CD8-positive, alpha-beta memory T cell (primary cell): ENCODE measurements around the gene GPS2. TPM values are rescaled to one million over a fixed set of nuclear protein-coding genes. Genes with fewer than 3 reads are reported as not detected.

Experiments
- CTCF ChIA-PET: fragments of 350-600 bp; sonication (Branson Sonifier 250); formaldehyde crosslinking; loops from one replicate; lab custom pipeline; 2021; ENCODE audit warnings: antibody characterized with exemption; lab: Charles Lee
- POLR2A ChIA-PET: fragments of 350-600 bp; sonication (Branson Sonifier 250); formaldehyde crosslinking; loops from one replicate; lab custom pipeline; 2021; ENCODE audit warnings: antibody characterized with exemption; lab: Charles Lee
- DNase-seq, 5 donors: peaks; one replicate each; pipeline versions ENCODE4 v3.0.0 to v3.0.0-alpha.2; 2020 to 2022; ENCODE audit warnings: mixed read lengths in 1 of 5
- H3K27ac ChIP-seq: one replicate; pipeline ENCODE4 v1.7.0; 2013; ENCODE audit warnings: low read depth, mild to moderate bottlenecking, low read length, moderate library complexity
- H3K27me3 ChIP-seq: 2 replicates; pipeline ENCODE4 v1.7.0; 2013; ENCODE audit warnings: low read length, mild to moderate bottlenecking; ENCODE audit not compliant: insufficient read depth, poor library complexity, severe bottlenecking
- H3K36me3 ChIP-seq: 2 replicates; pipeline ENCODE4 v1.7.0; 2013; ENCODE audit warnings: mild to moderate bottlenecking, low read length, moderate library complexity; ENCODE audit not compliant: insufficient read depth
- H3K4me1 ChIP-seq: 2 replicates; pipeline ENCODE4 v1.7.0; 2013; ENCODE audit warnings: mild to moderate bottlenecking, low read length, moderate library complexity; ENCODE audit not compliant: insufficient read depth
- H3K4me3 ChIP-seq: 2 replicates; pipeline ENCODE4 v1.7.0; 2013; ENCODE audit warnings: mild to moderate bottlenecking, low read length
- H3K9me3 ChIP-seq: 2 replicates; pipeline ENCODE4 v1.7.0; 2013; ENCODE audit warnings: mild to moderate bottlenecking, low read length
- H3K27ac Mint-ChIP-seq, 8 donors: one replicate each; pipeline ENCODE4 v1.8.0; 2020 to 2021; ENCODE audit warnings: mixed read lengths in 8 of 8, mild to moderate bottlenecking in 6 of 8, inconsistent platforms in 3 of 8, moderate library complexity in 3 of 8
- H3K27me3 Mint-ChIP-seq, 2 donors: one replicate each; pipeline ENCODE4 v1.8.0; 2020 to 2021; ENCODE audit warnings: mixed read lengths in 2 of 2, mild to moderate bottlenecking in 1 of 2, moderate library complexity in 1 of 2
- H3K36me3 Mint-ChIP-seq, 3 donors: one replicate each; pipeline ENCODE4 v1.8.0; 2020 to 2021; ENCODE audit warnings: mixed read lengths in 3 of 3, inconsistent platforms in 1 of 3, mild to moderate bottlenecking in 1 of 3
- H3K4me1 Mint-ChIP-seq, 3 donors: one replicate each; pipeline ENCODE4 v1.8.0; 2020 to 2021; ENCODE audit warnings: mixed read lengths in 3 of 3, inconsistent platforms in 1 of 3, mild to moderate bottlenecking in 1 of 3
- H3K4me3 Mint-ChIP-seq, 7 donors: one replicate each; pipeline ENCODE4 v1.8.0; 2020 to 2021; ENCODE audit warnings: mixed read lengths in 7 of 7, mild to moderate bottlenecking in 6 of 7, moderate library complexity in 4 of 7, inconsistent platforms in 2 of 7
- H3K9me3 Mint-ChIP-seq, 5 donors: one replicate each; pipeline ENCODE4 v1.8.0; 2020 to 2022; ENCODE audit warnings: mixed read lengths in 5 of 5, mild to moderate bottlenecking in 3 of 5, moderate library complexity in 2 of 5, inconsistent platforms in 1 of 5
- polyA plus RNA-seq: library from polyadenylated mRNA; unstranded; fragments of 300-500 nt; fragmentation: Illumina TruSeq; gene quantifications from one replicate; pipeline ENCODE4 v1.2.3, GENCODE V29; 2021
- total RNA-seq, 2 experiments: library from RNA; stranded (reverse); gene quantifications; one replicate each; pipeline ENCODE4 v1.2.3, GENCODE V29; 2021

The GPS2 gene
- total and polyA plus RNA-seq, 3 experiments from 2014 or later = 81.1 to 116 (median 85.2) TPM

- Histone ChIP-seq H3K27me3 (peaks cover 7% of the 10 kb centered on the region), H3K4me3 (peak overlapping the region; percentile 32), H3K4me1 (peaks cover 24% of the 10 kb centered on the region), H3K27ac (no peak overlapping the region), H3K36me3 (no peaks in the 10 kb centered on the region), H3K9me3 (no peaks in the 10 kb centered on the region)
- no peak for DNase-seq
- H3K4me1 Mint-ChIP-seq = peaks cover 14 to 27% (median 22%) of the 10 kb centered on the region in 3 donors
- H3K4me3 Mint-ChIP-seq = peak overlapping the region; percentile 74 to 87 (median 79)
- POLR2A ChIA-PET = interaction anchor here (0.6 to 2.1 kb wide), 5 partner anchors 10 to 159 kb away, joined by 3 to 9 read pairs (median 6); partner anchors contain the start of genes ACAP1 and SLC2A4
- peaks cover 21 to 23% of the 10 kb centered on the region in 2 donors for H3K27me3 Mint-ChIP-seq
- H3K27ac Mint-ChIP-seq = peak overlapping the region in 6 of 8 donors; percentile 23 to 80 (median 48)
- CTCF ChIA-PET = interaction anchor here (1.0 to 4.8 kb wide), 27 partner anchors 10 to 265 kb away, joined by 3 to 87 read pairs (median 6); partner anchors contain the start of genes ACADVL, ACAP1, DLG4 and GABARAP
- H3K36me3 Mint-ChIP-seq = no peaks in the 10 kb centered on the region
- H3K9me3 Mint-ChIP-seq = peaks cover 0 to 2% (median 0%) of the 10 kb centered on the region in 5 donors
These were observed 19.7 kb downstream of the GPS2 start for GRCh38 chr17:7295230-7296180.

- ChIA-PET CTCF (no interaction called here), POLR2A (no interaction called here)
- Histone ChIP-seq H3K4me3 (peak within 1 kb of the TSS; percentile 32), H3K27me3 (peaks cover 7% of the 10 kb centered on the region), H3K4me1 (peaks cover 24% of the 10 kb centered on the region), H3K9me3 (no peaks in the 10 kb centered on the region), H3K27ac (no peak within 1 kb of the TSS), H3K36me3 (no peaks in the 10 kb centered on the region)
- peak; percentile 62 to 79 (median 66) for DNase-seq
- Mint-ChIP-seq H3K9me3 (peaks cover 0 to 2% (median 0%) of the 10 kb centered on the region in 5 donors), H3K4me1 (peaks cover 14 to 27% (median 22%) of the 10 kb centered on the region in 3 donors), H3K27me3 (peaks cover 25 to 26% of the 10 kb centered on the region in 2 donors), H3K27ac (peak within 1 kb of the TSS in 6 of 8 donors; percentile 23 to 80 (median 48)), H3K4me3 (peak within 1 kb of the TSS; percentile 74 to 87 (median 79)), H3K36me3 (no peaks in the 10 kb centered on the region)
These were observed 20.5 kb downstream of the GPS2 start, which contains the start of gene YBX2 for GRCh38 chr17:7294614-7295153. Gene YBX2 (minus strand): TSS chr17:7294639. CDS start chr17:7294500, 139 bp downstream.

- H3K36me3 ChIP-seq = no peaks in the 10 kb centered on the region
- H3K27ac Mint-ChIP-seq = peak overlapping the region in 1 of 8 donors; percentile 35
- peak overlapping the region; percentile 15 for H3K4me3 ChIP-seq
- H3K9me3 ChIP-seq = no peaks in the 10 kb centered on the region
- CTCF ChIA-PET = interaction anchor here (2.5 kb wide), 1 partner anchor 12 kb away, joined by 10 read pairs; the partner anchor contains the start of gene SLC2A4
- no peaks in the 10 kb centered on the region for H3K36me3 Mint-ChIP-seq
- no peak overlapping the region for H3K27ac ChIP-seq
- H3K4me1 Mint-ChIP-seq = peaks cover 14 to 27% (median 22%) of the 10 kb centered on the region in 3 donors
- peaks cover 24% of the 10 kb centered on the region for H3K4me1 ChIP-seq
- H3K9me3 Mint-ChIP-seq = peaks cover 0 to 2% (median 0%) of the 10 kb centered on the region in 5 donors
- DNase-seq = peak in 2 of 5 donors; percentile 13 to 36
- peaks cover 25 to 26% of the 10 kb centered on the region in 2 donors for H3K27me3 Mint-ChIP-seq
- peaks cover 7% of the 10 kb centered on the region for H3K27me3 ChIP-seq
- POLR2A ChIA-PET = interaction anchor here (0.9 kb wide), 1 partner anchor 11 kb away, joined by 4 read pairs; no protein-coding TSS in a partner anchor
- peak overlapping the region in 6 of 7 donors; percentile 35 to 72 (median 50) for H3K4me3 Mint-ChIP-seq
These were observed 21.1 kb downstream of the GPS2 start for GRCh38 chr17:7293816-7294613.

- peaks cover 0 to 2% (median 0%) of the 10 kb centered on the region in 5 donors for H3K9me3 Mint-ChIP-seq
- Histone ChIP-seq H3K27me3 (peaks cover 7% of the 10 kb centered on the region), H3K9me3 (no peaks in the 10 kb centered on the region), H3K4me1 (peaks cover 24% of the 10 kb centered on the region), H3K27ac (no peak overlapping the region), H3K36me3 (no peaks in the 10 kb centered on the region), H3K4me3 (no peak overlapping the region)
- H3K4me1 Mint-ChIP-seq = peaks cover 14 to 27% (median 22%) of the 10 kb centered on the region in 3 donors
- POLR2A ChIA-PET = interaction anchor here (0.9 kb wide), 1 partner anchor 10 kb away, joined by 4 read pairs; no protein-coding TSS in a partner anchor
- H3K36me3 Mint-ChIP-seq = no peaks in the 10 kb centered on the region
- no peak for DNase-seq
- CTCF ChIA-PET = interaction anchor here (2.5 kb wide), 1 partner anchor 11 kb away, joined by 10 read pairs; the partner anchor contains the start of gene SLC2A4
- H3K27ac Mint-ChIP-seq = peak overlapping the region in 2 of 8 donors; percentile 9 to 35
- H3K4me3 Mint-ChIP-seq = peak overlapping the region in 6 of 7 donors; percentile 19 to 68 (median 58)
- peaks cover 26 to 29% of the 10 kb centered on the region in 2 donors for H3K27me3 Mint-ChIP-seq
These were observed 22.0 kb downstream of the GPS2 start for GRCh38 chr17:7293159-7293558.

- Histone ChIP-seq H3K27me3 (peaks cover 7% of the 10 kb centered on the region), H3K36me3 (no peaks in the 10 kb centered on the region), H3K4me1 (peaks cover 24% of the 10 kb centered on the region), H3K27ac (no peak overlapping the region), H3K9me3 (no peaks in the 10 kb centered on the region), H3K4me3 (no peak overlapping the region)
- ChIA-PET POLR2A (no interaction called here), CTCF (interaction anchor here (2.5 kb wide), 1 partner anchor 11 kb away, joined by 10 read pairs; the partner anchor contains the start of gene SLC2A4)
- no peaks in the 10 kb centered on the region for H3K36me3 Mint-ChIP-seq
- peaks cover 14 to 27% (median 22%) of the 10 kb centered on the region in 3 donors for H3K4me1 Mint-ChIP-seq
- peaks cover 0 to 2% (median 0%) of the 10 kb centered on the region in 5 donors for H3K9me3 Mint-ChIP-seq
- peak overlapping the region in 1 of 8 donors; percentile 9 for H3K27ac Mint-ChIP-seq
- peaks cover 30 to 32% of the 10 kb centered on the region in 2 donors for H3K27me3 Mint-ChIP-seq
- no peak for DNase-seq
- peak overlapping the region in 4 of 7 donors; percentile 1 to 60 (median 40) for H3K4me3 Mint-ChIP-seq
These were observed 22.4 kb downstream of the GPS2 start for GRCh38 chr17:7292729-7293128.

GRCh38 chr17:7292194-7292593, 23.0 kb downstream of the GPS2 start:
- H3K27ac Mint-ChIP-seq = no peak overlapping the region
- peaks cover 24% of the 10 kb centered on the region for H3K4me1 ChIP-seq
- POLR2A ChIA-PET = no interaction called here
- no peak overlapping the region for H3K4me3 Mint-ChIP-seq
- peaks cover 14 to 27% (median 22%) of the 10 kb centered on the region in 3 donors for H3K4me1 Mint-ChIP-seq
- H3K27me3 ChIP-seq = peaks cover 7% of the 10 kb centered on the region
- no peak for DNase-seq
- no peaks in the 10 kb centered on the region for H3K36me3 ChIP-seq
- no peaks in the 10 kb centered on the region for H3K9me3 ChIP-seq
- CTCF ChIA-PET = interaction anchor here (1.5 to 2.5 kb wide), 2 partner anchors 10 to 144 kb away, joined by 5 to 10 read pairs; partner anchors contain the start of gene SLC2A4
- H3K27ac ChIP-seq = no peak overlapping the region
- no peaks in the 10 kb centered on the region for H3K36me3 Mint-ChIP-seq
- peaks cover 32 to 34% of the 10 kb centered on the region in 2 donors for H3K27me3 Mint-ChIP-seq
- H3K4me3 ChIP-seq = no peak overlapping the region
- peaks cover 0 to 2% (median 0%) of the 10 kb centered on the region in 5 donors for H3K9me3 Mint-ChIP-seq

GRCh38 chr17:7290685-7291084, 24.5 kb downstream of the GPS2 start:
- peaks cover 0 to 2% (median 0%) of the 10 kb centered on the region in 5 donors for H3K9me3 Mint-ChIP-seq
- ChIA-PET POLR2A (no interaction called here), CTCF (interaction anchor here (1.0 to 1.5 kb wide), 2 partner anchors 65 to 146 kb away, joined by 3 to 5 read pairs; no protein-coding TSS in a partner anchor)
- Histone ChIP-seq H3K4me1 (peaks cover 14% of the 10 kb centered on the region), H3K4me3 (no peak overlapping the region), H3K9me3 (no peaks in the 10 kb centered on the region), H3K27ac (no peak overlapping the region), H3K36me3 (no peaks in the 10 kb centered on the region), H3K27me3 (peaks cover 6% of the 10 kb centered on the region)
- H3K36me3 Mint-ChIP-seq = no peaks in the 10 kb centered on the region
- no peak for DNase-seq
- H3K27ac Mint-ChIP-seq = no peak overlapping the region
- peaks cover 9 to 16% (median 15%) of the 10 kb centered on the region in 3 donors for H3K4me1 Mint-ChIP-seq
- H3K4me3 Mint-ChIP-seq = peak overlapping the region in 1 of 7 donors; percentile 27
- peaks cover 36 to 37% of the 10 kb centered on the region in 2 donors for H3K27me3 Mint-ChIP-seq
